Measurements from ENCODE around the gene PTMS.

The PTMS gene

GRCh38 chr12:6772726-6773589, 6.8 kb downstream of the PTMS start:
- Histone ChIP-seq H3K27me3 (ENCODE audit: insufficient read depth, poor library complexity, severe bottlenecking) (peaks cover 38% of the 10 kb centered on the region), H3K27ac (replicated peaks) (no peak overlapping the region), H3K4me3 (replicated peaks; ENCODE audit: insufficient read depth, low read length) (no peak overlapping the region)
- TF ChIP-seq POLR2AphosphoS5 (IDR thresholded peaks at IDR 0.05; ENCODE audit: low read depth) = no peak
- no peak for TF ChIP-seq SPI1 (IDR thresholded peaks at IDR 0.05; ENCODE audit: borderline replicate concordance, low read depth)
- no peak for TF ChIP-seq REST (IDR thresholded peaks at IDR 0.05; ENCODE audit: insufficient replicate concordance, low read depth)
- no peak for TF ChIP-seq CTCF (IDR thresholded peaks at IDR 0.05; ENCODE audit: insufficient read depth, low read length)
- TF ChIP-seq GABPA (IDR thresholded peaks at IDR 0.05; ENCODE audit: low read depth) = no peak
- DNase-seq (ENCODE audit: low read depth in 1 of 2, low spot score in 1 of 2) = no peak

GRCh38 chr12:6773590-6774351, 7.6 kb downstream of the PTMS start:
- H3K27me3 ChIP-seq (ENCODE audit: insufficient read depth, poor library complexity, severe bottlenecking) = peaks cover 32% of the 10 kb centered on the region
- TF ChIP-seq SPI1 (IDR thresholded peaks at IDR 0.05; ENCODE audit: borderline replicate concordance, low read depth) (no peak), CTCF (IDR thresholded peaks at IDR 0.05; ENCODE audit: insufficient read depth, low read length) (no peak), GABPA (IDR thresholded peaks at IDR 0.05; ENCODE audit: low read depth) (no peak), POLR2AphosphoS5 (IDR thresholded peaks at IDR 0.05; ENCODE audit: low read depth) (no peak), REST (IDR thresholded peaks at IDR 0.05; ENCODE audit: insufficient replicate concordance, low read depth) (no peak)
- H3K4me3 ChIP-seq (replicated peaks; ENCODE audit: insufficient read depth, low read length) = no peak overlapping the region
- H3K27ac ChIP-seq (replicated peaks) = no peak overlapping the region
- DNase-seq (ENCODE audit: low read depth in 1 of 2, low spot score in 1 of 2) = no peak

GRCh38 chr12:6774499-6775062, 8.4 kb downstream of the PTMS start:
- TF ChIP-seq GABPA (IDR thresholded peaks at IDR 0.05; ENCODE audit: low read depth) = no peak
- no peak for TF ChIP-seq REST (IDR thresholded peaks at IDR 0.05; ENCODE audit: insufficient replicate concordance, low read depth)
- TF ChIP-seq SPI1 (IDR thresholded peaks at IDR 0.05; ENCODE audit: borderline replicate concordance, low read depth) = no peak
- TF ChIP-seq POLR2AphosphoS5 (IDR thresholded peaks at IDR 0.05; ENCODE audit: low read depth) = no peak
- TF ChIP-seq CTCF (IDR thresholded peaks at IDR 0.05; ENCODE audit: insufficient read depth, low read length) = no peak
- Histone ChIP-seq H3K27ac (replicated peaks) (no peak overlapping the region), H3K27me3 (ENCODE audit: insufficient read depth, poor library complexity, severe bottlenecking) (peaks cover 25% of the 10 kb centered on the region), H3K4me3 (replicated peaks; ENCODE audit: insufficient read depth, low read length) (no peak overlapping the region)
- DNase-seq (ENCODE audit: low read depth in 1 of 2, low spot score in 1 of 2) = no peak
